22Rv1 (cell line): ENCODE results near the gene CACYBP.
A peak's percentile ranks its signal among the peaks of the same experiment; 100 is the strongest.

ENCODE experiments used
- H3K27ac ChIP-seq: fragments of 450-650 bp; 2 replicates; pipeline ENCODE4 v1.5.1; 2017
- ZFX ChIP-seq: fragments of 450-650 bp; IDR thresholded peaks from 2 replicates; pipeline ENCODE4 v1.6.1; 2017; ENCODE audit warnings: antibody characterized with exemption, borderline replicate concordance
- TF ChIP-seq, protein P1 (sequence below): fragments of 450-650 bp; IDR thresholded peaks from 2 replicates; pipeline ENCODE4 v1.5.1; 2017; ENCODE audit warnings: mild to moderate bottlenecking

The CACYBP gene

DNA sequence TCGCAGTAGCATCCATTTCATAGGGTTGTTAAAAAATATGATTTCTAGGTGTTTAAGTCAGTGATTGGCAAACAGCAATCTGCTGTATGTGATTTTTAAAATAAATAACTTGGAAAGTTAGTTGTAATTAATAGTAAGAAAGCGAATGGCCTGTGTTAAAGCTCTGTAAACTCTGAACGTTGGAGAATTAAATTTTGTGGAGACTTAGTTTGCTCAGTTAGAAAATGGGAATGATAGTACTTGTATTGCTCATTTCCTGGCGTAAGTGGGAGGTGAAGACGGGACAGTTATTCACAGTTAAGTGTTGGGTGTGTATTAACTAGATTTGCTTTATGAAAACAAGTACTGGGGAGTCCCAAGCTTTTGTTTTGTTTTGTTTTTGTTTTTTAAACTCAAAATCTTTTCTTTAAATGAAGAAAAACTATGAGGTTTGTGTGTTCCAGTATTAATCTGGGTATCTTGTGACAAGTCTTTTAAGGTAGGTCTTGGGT is 995 bp downstream of the CACYBP start:
- TF ChIP-seq, protein P1, sequence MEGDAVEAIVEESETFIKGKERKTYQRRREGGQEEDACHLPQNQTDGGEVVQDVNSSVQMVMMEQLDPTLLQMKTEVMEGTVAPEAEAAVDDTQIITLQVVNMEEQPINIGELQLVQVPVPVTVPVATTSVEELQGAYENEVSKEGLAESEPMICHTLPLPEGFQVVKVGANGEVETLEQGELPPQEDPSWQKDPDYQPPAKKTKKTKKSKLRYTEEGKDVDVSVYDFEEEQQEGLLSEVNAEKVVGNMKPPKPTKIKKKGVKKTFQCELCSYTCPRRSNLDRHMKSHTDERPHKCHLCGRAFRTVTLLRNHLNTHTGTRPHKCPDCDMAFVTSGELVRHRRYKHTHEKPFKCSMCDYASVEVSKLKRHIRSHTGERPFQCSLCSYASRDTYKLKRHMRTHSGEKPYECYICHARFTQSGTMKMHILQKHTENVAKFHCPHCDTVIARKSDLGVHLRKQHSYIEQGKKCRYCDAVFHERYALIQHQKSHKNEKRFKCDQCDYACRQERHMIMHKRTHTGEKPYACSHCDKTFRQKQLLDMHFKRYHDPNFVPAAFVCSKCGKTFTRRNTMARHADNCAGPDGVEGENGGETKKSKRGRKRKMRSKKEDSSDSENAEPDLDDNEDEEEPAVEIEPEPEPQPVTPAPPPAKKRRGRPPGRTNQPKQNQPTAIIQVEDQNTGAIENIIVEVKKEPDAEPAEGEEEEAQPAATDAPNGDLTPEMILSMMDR = no peak
- TF ChIP-seq ZFX = no peak
- H3K27ac ChIP-seq = peak overlapping the region; percentile 97

DNA sequence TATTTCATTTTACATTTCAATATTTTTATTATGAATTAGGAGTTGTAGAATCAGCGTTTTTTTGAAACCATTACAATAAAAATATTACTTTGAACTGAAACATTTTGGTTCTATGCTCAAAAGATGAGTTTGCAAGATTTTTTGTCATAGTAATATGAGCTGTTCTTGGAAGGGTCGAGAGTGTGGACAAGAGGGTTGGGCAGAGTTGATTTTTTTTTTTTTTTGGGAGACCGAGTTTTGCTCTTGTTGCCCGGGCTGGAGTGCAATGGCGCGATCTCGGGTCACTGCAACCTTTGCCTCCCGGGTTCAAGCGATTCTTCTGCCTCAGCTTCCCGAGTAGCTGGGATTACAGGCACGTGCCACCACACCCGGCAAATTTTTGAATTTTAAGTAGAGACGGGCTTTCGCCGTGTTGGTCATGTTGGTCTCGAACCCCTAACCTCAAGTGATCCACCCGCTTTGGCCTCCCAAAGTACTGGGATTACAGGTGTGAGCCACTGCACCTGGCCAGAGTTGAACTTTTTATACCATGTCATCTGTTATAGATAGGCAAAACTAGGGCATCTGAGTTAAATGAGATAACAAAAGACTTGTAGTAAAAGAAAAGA is 3.3 kb downstream of the CACYBP start:
- TF ChIP-seq ZFX = no peak
- TF ChIP-seq, protein P1 = no peak
- H3K27ac ChIP-seq = no peak overlapping the region

GRCh38 chr1:175003521-175003920 is 3.8 kb downstream of the CACYBP start:
- TF ChIP-seq, protein P1 = no peak
- no peak for TF ChIP-seq ZFX
- H3K27ac ChIP-seq = no peak overlapping the region

DNA sequence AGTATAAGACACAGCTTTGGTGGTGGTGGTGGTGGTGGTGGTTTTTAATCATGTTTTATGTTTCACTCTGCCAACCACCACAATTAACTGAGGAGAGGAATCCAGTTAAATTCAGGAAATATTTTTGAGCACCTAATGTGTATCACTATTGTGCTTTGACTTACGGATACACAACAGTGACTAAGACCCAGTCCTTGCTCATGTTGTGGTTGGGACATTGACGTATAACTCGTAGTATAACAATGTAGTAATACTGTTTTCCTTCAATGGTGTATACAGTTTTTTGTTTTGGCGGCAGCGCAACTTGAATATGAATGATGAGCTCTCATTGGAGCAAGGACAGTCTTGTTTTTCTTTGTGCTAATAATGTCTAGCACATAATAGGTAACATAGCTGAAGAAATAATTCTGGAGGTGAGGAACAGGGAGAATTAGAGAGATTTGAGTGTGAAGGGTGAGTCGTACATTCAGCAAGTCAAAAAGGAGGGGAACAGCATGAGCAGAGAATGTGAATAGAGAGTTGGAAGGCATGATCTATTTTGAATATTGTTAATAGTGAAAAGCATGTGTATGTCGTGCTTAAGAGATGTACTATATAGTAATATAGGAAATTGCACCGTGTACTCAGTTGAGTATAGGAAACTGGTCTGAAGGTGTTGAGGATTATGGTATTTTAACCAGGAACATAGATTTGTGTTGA is 5.5 kb downstream of the CACYBP start:
- TF ChIP-seq, protein P1 = no peak
- no peak for TF ChIP-seq ZFX

DNA sequence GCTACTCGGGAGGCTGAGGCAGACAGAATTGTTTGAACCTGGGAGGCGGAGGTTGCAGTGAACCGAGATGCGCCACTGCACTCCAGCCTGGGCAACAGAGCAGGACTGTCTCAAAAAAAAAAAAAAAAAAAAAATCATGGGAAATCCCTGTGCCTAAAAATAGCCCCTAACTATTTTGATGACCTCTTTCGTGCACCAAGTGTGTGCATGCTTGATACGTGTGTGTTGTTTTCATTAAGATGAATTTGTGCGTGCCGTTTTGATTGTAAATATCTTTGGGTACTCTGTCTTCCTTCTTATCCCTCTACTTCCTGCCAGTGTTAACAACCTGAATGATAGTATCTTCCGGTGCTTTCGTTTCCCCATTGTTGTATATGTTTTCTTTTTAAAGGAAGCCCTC is 9.8 kb downstream of the CACYBP start:
- no peak overlapping the region for H3K27ac ChIP-seq
- TF ChIP-seq ZFX = no peak
- TF ChIP-seq, protein P1 = no peak

More for the DNA sequence above, 5.5 kb downstream of the CACYBP start:
- no peak overlapping the region for H3K27ac ChIP-seq

DNA sequence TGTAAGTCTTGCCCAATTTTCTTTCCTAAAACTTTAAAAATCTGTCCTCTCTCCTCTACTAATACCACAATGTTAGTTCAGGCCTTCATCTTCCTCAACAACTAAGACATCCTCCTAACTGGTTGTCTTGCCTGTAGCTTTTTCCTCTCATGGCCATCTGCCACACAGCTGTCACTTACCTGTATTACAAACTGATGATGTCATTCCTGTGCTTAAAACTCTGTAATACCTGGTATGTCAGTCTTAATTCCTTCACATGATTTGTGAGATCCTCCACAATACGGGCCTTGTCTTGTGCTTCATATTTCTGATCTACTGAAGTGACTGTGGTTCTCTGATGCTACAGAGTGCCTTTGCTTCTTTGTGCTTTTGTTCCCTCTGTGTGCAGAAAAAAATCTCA is 13.7 kb downstream of the CACYBP start:
- no peak overlapping the region for H3K27ac ChIP-seq
- TF ChIP-seq, protein P1 = no peak
- no peak for TF ChIP-seq ZFX

GRCh38 chr1:175015243-175015642 is 15.5 kb downstream of the CACYBP start:
- H3K27ac ChIP-seq = no peak overlapping the region
- TF ChIP-seq, protein P1 = no peak
- TF ChIP-seq ZFX = no peak
